Activated T-helper 2 cell treated with anti-CD3 and anti-CD28 coated beads, Interferon-gamma antibody, Interleukin-2, Interleukin-4, amounts not matched to agents 10 μg/mL and 5 μg/mL and 100 μg/mL, durations not matched to agents 14 hours and 24 hours and 36 hours (primary cell): ENCODE data around the gene MED23. TPM values are rescaled to one million over a fixed set of nuclear protein-coding genes. Genes with fewer than 3 reads are reported as not detected.

Experiments used
- DNase-seq: peaks from one replicate; pipeline ENCODE4 v3.0.0; 2021; ENCODE audit warnings: low spot score
- H3K27ac Mint-ChIP-seq: one replicate; pipeline ENCODE4 v1.8.0; 2021; ENCODE audit warnings: mixed read lengths
- H3K27me3 Mint-ChIP-seq: one replicate; pipeline ENCODE4 v1.8.0; 2021; ENCODE audit warnings: low read depth, mixed read lengths
- H3K36me3 Mint-ChIP-seq: one replicate; pipeline ENCODE4 v1.8.0; 2021; ENCODE audit warnings: low read depth, mixed read lengths
- H3K4me1 Mint-ChIP-seq: one replicate; pipeline ENCODE4 v1.8.0; 2021; ENCODE audit warnings: low read depth, mixed read lengths
- H3K4me3 Mint-ChIP-seq: one replicate; pipeline ENCODE4 v1.8.0; 2021; ENCODE audit warnings: low read depth, mild to moderate bottlenecking, moderate library complexity, mixed read lengths
- H3K9me3 Mint-ChIP-seq: one replicate; pipeline ENCODE4 v1.8.0; 2021; ENCODE audit warnings: mixed read lengths
- intact Hi-C: fragments of 100-400 bp; cut with micrococcal nuclease; formaldehyde crosslinking; loops from one replicate; pipeline ENCODE4 v1.15.1; 2023
- total RNA-seq: library from RNA; stranded (reverse); gene quantifications from 2 replicates; pipeline ENCODE4 v1.2.3, GENCODE V29; 2022

MED23 gene
- total RNA-seq, 1 donor from 2014 or later = 40.4 TPM

DNA sequence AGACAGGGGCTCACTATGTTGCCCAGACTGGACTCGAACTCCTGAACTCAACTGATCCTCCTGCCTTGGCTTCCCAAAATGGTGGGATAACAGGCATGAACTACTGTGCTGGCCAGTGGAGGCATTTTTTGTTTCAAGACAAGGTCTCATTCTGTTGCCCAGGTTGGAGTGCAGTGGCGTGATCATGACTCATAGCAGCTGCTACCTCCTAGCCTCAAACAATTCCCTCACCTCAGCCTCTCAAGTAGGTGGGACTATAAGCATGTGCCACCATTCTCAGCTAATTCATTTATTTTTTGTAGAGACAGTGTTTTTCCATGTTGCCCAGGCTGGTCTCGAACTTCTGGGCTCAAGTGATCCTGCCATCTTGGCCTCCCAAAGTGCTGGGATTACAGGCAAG is 26.3 kb upstream of the MED23 start:
- Mint-ChIP-seq H3K36me3 (peaks cover 33% of the 10 kb centered on the region), H3K27ac (no peak overlapping the region), H3K9me3 (no peaks in the 10 kb centered on the region), H3K4me1 (peaks cover 30% of the 10 kb centered on the region), H3K4me3 (no peak overlapping the region), H3K27me3 (no peaks in the 10 kb centered on the region)
- intact Hi-C loops = no loop called here
- no peak for DNase-seq

DNA sequence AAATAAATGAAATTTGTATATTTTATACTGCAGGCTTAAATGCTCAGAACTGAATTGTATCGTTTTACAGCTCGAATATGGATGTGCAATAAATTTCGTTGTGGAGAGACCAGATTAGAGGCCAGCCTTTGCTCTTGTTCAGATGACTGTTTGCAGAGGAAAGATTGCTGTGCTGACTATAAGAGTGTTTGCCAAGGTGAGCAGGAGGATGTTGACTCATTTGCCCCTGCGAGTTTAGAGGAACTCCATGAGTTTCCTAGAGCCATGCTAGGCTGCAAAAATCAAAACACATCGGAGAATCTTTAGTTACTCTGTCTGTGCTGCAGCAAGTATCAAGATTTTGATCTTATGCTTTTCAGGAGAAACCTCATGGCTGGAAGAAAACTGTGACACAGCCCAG is 24.4 kb upstream of the MED23 start:
- Mint-ChIP-seq H3K4me3 (no peak overlapping the region), H3K4me1 (peaks cover 22% of the 10 kb centered on the region), H3K27ac (no peak overlapping the region), H3K36me3 (peaks cover 36% of the 10 kb centered on the region), H3K27me3 (no peaks in the 10 kb centered on the region), H3K9me3 (no peaks in the 10 kb centered on the region)
- DNase-seq = no peak
- intact Hi-C loops = no loop called here

DNA sequence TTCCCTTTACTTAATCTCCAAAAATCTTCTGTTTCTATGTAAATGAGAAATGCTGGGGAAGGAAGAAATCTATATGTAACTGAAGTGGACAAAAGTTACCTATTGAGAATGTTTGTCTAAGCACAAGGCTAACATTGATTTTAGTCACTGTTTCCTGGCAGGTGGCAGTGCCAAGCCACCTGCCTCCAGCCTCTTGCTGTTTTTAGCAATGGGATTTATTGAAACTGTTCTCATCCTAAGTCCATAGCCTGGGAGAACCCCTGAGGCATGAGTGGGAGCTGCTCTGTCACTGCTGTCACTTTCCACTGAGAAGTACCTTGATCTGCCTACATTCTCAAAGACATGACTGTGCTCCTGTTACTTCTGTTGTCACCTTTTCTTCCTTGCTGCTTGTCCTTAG is 23.7 kb upstream of the MED23 start:
- Mint-ChIP-seq H3K4me1 (peaks cover 17% of the 10 kb centered on the region), H3K27me3 (no peaks in the 10 kb centered on the region), H3K27ac (no peak overlapping the region), H3K36me3 (peaks cover 32% of the 10 kb centered on the region), H3K4me3 (no peak overlapping the region), H3K9me3 (no peaks in the 10 kb centered on the region)
- intact Hi-C loops = no loop called here
- DNase-seq = no peak

DNA sequence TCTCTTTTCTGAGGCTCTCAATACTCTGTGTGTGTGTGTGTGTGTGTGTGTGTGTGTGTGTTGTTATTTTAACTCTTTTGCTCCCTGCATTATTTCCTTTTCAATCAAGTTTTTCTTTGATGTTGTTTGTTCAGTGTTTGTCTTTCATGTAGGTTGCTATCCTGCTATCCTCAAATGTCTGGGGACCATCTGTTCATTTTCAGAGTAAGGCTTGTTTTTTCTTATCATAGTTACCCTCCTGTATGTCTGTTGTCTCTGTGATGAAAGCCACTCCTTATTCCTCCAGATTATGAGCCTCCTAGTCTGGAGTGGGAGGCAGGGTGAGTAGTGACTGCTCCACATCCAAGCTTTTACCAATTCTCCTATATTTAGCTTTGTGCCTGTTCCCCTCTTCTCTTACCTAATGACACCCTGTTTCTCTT is 18.2 kb upstream of the MED23 start:
- intact Hi-C loops = no loop called here
- H3K27ac Mint-ChIP-seq = no peak overlapping the region
- DNase-seq = no peak
- no peak overlapping the region for H3K4me3 Mint-ChIP-seq
- H3K9me3 Mint-ChIP-seq = peaks cover 4% of the 10 kb centered on the region
- H3K36me3 Mint-ChIP-seq = peaks cover 26% of the 10 kb centered on the region
- H3K27me3 Mint-ChIP-seq = no peaks in the 10 kb centered on the region
- peaks cover 15% of the 10 kb centered on the region for H3K4me1 Mint-ChIP-seq

DNA sequence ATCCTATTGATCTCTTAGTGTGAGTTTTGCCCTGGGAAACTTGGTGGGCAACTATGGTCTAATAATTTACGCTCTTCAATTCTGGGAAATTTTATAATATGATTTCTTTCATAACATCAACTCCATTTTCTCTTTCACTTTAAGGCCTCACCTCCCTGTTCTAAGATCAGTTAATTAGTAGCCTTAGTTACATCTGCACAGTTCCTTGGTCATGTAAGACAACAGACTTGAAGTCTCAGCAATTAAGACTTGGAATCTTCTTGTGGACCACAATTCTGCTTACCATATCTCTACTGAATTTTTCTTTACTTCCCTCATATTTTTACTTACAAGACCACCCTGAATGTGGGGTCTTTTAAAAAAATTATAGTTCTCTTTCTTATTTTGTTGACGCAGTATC is 17.8 kb upstream of the MED23 start:
- Mint-ChIP-seq H3K4me3 (no peak overlapping the region), H3K27me3 (no peaks in the 10 kb centered on the region), H3K9me3 (peaks cover 4% of the 10 kb centered on the region), H3K4me1 (peaks cover 15% of the 10 kb centered on the region), H3K27ac (no peak overlapping the region), H3K36me3 (peaks cover 26% of the 10 kb centered on the region)
- intact Hi-C loops = no loop called here
- no peak for DNase-seq

DNA sequence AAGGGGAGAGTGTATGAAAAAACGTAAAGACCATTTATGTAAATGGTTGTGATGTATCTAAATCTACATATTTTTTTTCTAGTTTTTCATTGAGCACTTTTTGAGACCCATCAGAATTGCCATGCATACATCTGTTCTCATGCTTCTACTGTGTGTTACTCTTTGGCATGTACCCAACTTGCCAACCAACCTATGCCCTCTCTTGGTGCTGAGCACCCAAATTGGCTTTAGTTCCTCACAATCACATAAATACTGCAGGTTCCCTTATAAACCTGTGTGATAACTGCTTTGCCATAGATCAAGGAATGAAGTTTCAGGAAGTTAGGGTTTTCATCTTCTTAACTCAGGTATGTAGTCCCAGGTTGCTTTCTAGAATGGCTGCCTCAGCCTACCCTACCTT is 16.9 kb upstream of the MED23 start:
- DNase-seq = no peak
- Mint-ChIP-seq H3K4me3 (no peak overlapping the region), H3K27ac (no peak overlapping the region), H3K36me3 (peaks cover 24% of the 10 kb centered on the region), H3K9me3 (peaks cover 4% of the 10 kb centered on the region), H3K27me3 (no peaks in the 10 kb centered on the region), H3K4me1 (peaks cover 22% of the 10 kb centered on the region)
- intact Hi-C loops = no loop called here

DNA sequence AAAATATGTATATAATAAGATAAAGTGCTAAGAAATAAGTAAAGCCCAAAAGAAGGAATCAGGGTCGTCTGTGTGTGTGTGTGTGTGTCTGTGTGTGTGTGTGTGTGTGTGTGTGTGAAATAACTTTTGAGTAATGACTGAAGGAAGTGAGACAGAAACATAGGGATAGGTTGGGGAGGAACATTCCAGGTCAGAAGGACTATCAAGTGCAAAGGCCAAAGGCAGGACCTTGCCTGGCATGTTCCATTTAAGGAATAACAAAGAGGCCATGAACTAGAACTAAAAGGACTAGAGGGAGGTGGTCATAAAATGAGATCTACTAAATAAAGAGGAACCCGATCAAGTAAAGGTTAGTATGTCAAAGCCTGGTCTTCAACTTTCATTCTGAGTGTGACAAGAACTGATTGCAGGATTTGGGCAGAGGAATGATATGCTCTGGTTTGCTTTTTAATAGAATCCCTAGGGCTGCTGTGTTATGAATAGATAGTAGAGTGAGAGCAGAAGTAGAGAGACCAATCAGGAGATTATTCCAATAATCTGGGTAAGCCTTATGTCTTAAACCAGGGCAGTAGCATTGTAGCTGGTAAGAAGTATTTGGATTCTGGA is 15.9 kb upstream of the MED23 start:
- H3K27ac Mint-ChIP-seq = no peak overlapping the region
- H3K36me3 Mint-ChIP-seq = peaks cover 21% of the 10 kb centered on the region
- H3K9me3 Mint-ChIP-seq = peaks cover 4% of the 10 kb centered on the region
- no peaks in the 10 kb centered on the region for H3K27me3 Mint-ChIP-seq
- no peak for DNase-seq
- H3K4me1 Mint-ChIP-seq = peaks cover 22% of the 10 kb centered on the region
- no peak overlapping the region for H3K4me3 Mint-ChIP-seq
- intact Hi-C loops = no loop called here

DNA sequence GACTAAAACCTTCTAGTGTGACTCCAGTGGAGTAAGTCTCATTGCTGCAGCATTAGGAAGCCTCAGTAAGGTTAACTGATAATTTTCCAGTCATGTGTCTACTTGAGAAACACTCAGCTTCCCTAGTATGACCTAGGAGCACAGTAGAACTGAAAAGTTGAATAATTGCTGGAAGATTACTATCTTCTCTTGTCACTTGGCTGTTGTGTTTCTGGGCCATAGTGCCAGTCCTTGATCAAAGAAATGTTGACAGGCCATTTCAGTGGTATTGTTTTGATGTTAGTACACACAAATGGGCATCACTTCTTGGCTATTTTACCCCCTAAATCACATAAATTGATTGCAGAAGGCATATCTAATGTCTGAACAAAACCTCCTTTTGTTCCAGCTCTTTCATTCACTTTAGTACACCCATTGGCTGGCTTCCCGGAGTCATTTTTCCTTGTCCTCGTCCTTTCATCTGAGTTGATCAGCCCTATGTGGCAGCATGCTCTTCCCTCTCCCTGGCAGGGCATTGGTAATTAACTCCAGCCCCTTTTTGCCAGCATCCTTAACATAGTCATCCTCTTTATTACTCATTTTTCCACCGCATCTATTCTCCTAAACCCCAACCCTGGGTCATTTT is 15.1 kb upstream of the MED23 start:
- H3K27me3 Mint-ChIP-seq = no peaks in the 10 kb centered on the region
- H3K36me3 Mint-ChIP-seq = peaks cover 22% of the 10 kb centered on the region
- DNase-seq = no peak
- peak overlapping the region; percentile 3 for H3K4me3 Mint-ChIP-seq
- intact Hi-C loops = no loop called here
- peak overlapping the region; percentile 61 for H3K27ac Mint-ChIP-seq
- peaks cover 4% of the 10 kb centered on the region for H3K9me3 Mint-ChIP-seq
- H3K4me1 Mint-ChIP-seq = peaks cover 23% of the 10 kb centered on the region

DNA sequence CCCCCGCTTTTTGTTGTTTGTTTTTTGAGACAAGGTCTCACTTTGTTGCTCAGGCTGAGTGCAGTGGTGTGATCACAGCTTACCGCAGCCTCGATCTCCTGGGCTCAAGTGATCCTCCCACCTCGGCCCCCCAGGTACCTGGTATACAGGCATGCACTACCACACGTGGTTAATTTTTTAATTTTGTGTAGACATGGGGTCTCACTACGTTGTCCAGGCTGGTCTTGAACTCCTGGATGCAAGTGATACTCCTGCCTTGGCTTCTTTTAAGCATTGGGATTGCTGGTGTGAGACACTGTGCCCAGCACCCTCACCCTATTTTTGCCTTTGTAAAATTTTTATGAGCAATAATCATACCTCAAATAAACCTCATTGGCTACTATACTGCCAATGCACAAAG is 14.5 kb upstream of the MED23 start:
- intact Hi-C loops = no loop called here
- peaks cover 4% of the 10 kb centered on the region for H3K9me3 Mint-ChIP-seq
- no peak overlapping the region for H3K4me3 Mint-ChIP-seq
- peaks cover 21% of the 10 kb centered on the region for H3K36me3 Mint-ChIP-seq
- no peak for DNase-seq
- no peaks in the 10 kb centered on the region for H3K27me3 Mint-ChIP-seq
- peaks cover 26% of the 10 kb centered on the region for H3K4me1 Mint-ChIP-seq
- H3K27ac Mint-ChIP-seq = peak overlapping the region; percentile 61

DNA sequence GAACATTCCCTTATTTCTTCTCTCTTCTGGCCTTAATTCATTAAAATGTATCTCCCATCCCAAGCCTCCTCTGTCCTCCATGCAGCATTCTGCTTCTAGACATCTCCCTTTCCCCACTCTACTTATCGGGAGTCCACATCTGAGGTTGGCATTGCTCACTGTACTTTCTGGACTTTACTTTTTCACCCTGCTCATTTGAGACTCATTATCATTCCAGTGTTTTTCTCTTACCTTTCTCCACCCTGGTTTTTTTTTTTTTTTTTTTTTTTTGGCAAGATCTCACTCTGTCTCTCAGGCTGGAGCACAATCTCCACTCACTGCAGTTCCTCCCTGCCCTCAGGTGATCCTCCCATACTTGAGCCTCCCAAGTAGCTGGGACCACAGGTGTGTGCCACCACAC is 13.5 kb upstream of the MED23 start:
- Mint-ChIP-seq H3K27me3 (no peaks in the 10 kb centered on the region), H3K4me1 (peaks cover 26% of the 10 kb centered on the region), H3K4me3 (peak overlapping the region; percentile 28), H3K9me3 (peaks cover 4% of the 10 kb centered on the region), H3K36me3 (peaks cover 21% of the 10 kb centered on the region), H3K27ac (peak overlapping the region; percentile 77)
- intact Hi-C loops = loop anchor here (2.0 kb wide), 1 partner anchor 147 kb away; no protein-coding TSS in a partner anchor
- DNase-seq = no peak

DNA sequence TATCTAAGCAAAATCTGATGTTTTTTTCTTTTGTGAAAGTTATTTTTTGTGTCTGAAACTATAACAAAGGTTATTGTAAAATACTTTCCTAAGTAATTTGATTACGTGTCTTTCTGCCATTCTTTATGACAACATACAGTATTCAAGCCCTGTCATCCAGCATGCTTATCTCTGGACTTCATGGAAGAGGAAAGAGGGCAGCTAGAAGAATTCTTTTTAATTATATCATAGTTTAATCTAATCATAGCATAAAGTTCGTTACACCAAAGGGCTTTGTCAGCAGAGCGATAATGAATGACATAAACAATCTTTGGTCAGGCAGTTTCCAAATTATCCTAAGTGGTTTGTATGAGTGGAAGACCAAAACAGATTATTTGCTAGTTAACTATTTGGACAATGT is 12.5 kb upstream of the MED23 start:
- intact Hi-C loops = loop anchor here (1.0 to 2.0 kb wide), 4 partner anchors 11 to 148 kb away; no protein-coding TSS in a partner anchor
- H3K36me3 Mint-ChIP-seq = peaks cover 21% of the 10 kb centered on the region
- no peaks in the 10 kb centered on the region for H3K27me3 Mint-ChIP-seq
- no peak overlapping the region for H3K4me3 Mint-ChIP-seq
- H3K4me1 Mint-ChIP-seq = peaks cover 26% of the 10 kb centered on the region
- peaks cover 4% of the 10 kb centered on the region for H3K9me3 Mint-ChIP-seq
- peak overlapping the region; percentile 86 for H3K27ac Mint-ChIP-seq
- DNase-seq = no peak

DNA sequence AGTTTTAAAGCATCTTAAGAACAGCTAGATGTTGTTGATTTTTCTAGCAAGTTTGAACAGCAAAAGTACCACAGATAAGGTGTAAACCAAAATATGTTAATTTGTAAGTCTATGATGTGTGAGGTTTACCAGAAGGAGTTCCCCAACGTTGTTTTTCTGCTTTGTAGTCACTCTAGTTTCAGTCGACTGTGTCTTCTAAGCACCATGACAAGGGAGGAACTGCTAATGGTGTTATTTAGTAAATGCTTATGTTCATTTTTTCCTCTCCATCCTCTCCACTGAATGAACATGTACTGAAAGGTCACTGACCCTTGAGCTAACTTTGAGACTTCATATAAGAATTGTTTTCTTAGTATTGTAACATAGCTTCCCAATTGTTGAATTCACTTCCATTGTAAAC is 12.1 kb upstream of the MED23 start:
- peaks cover 21% of the 10 kb centered on the region for H3K36me3 Mint-ChIP-seq
- intact Hi-C loops = loop anchor here (1.0 to 2.0 kb wide), 4 partner anchors 11 to 149 kb away; no protein-coding TSS in a partner anchor
- H3K4me3 Mint-ChIP-seq = peak overlapping the region; percentile 53
- no peak for DNase-seq
- peaks cover 4% of the 10 kb centered on the region for H3K9me3 Mint-ChIP-seq
- peak overlapping the region; percentile 86 for H3K27ac Mint-ChIP-seq
- H3K27me3 Mint-ChIP-seq = no peaks in the 10 kb centered on the region
- peaks cover 26% of the 10 kb centered on the region for H3K4me1 Mint-ChIP-seq

DNA sequence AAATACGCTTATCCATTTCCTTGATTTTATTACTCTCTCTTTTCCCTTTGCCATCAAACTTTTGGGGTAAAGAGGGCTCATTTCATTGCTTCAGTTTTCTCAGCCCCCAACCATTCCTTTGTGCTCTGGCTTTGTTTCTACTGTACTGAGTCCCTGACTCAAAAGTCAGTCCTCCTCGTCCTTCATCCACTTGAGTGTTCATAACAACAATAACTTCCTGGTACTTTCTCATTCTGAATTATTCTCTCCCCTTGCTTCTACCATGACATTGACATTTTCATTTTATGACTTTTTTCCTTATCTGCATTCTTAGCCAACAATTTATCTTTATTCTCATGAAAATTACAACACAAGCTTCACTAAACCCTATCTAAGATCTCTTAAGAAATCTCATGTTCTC is 10.0 kb upstream of the MED23 start:
- Mint-ChIP-seq H3K4me3 (peak overlapping the region; percentile 84), H3K4me1 (peaks cover 26% of the 10 kb centered on the region), H3K9me3 (peaks cover 4% of the 10 kb centered on the region), H3K27me3 (no peaks in the 10 kb centered on the region), H3K36me3 (peaks cover 25% of the 10 kb centered on the region), H3K27ac (peak overlapping the region; percentile 54)
- intact Hi-C loops = no loop called here
- no peak for DNase-seq
